Measurements from ENCODE around the gene MEGF9. TPM values are rescaled to one million over a fixed set of nuclear protein-coding genes. Genes with fewer than 3 reads are reported as not detected.

MEGF9 gene
- polyA plus RNA-seq, 1 donor (not counting 4 experiments of a cell fraction or from before 2014, with no cell fraction given): 11.2 TPM

DNA sequence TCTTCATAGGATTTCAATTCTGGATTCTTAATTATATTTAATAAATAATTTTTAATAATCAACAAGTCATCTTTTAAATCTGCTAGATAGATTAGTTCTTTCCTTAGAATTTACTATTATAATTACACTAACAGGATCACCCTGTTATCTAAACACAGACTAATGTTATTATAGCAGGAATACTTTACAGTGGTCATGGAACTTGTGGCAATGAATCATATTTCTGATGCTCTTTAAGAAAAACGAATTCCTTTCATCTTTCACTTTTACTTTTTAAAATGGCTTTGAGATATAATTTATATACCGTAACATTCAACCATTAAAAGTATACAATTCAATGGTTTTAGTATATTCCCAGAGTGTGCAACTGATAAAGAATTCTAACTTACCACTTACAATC, 104.6 kb downstream of the MEGF9 start:
- Histone ChIP-seq H2AFZ (ENCODE audit: control insufficient read depth, low read length) (no peak overlapping the region), H3K9me1 (ENCODE audit: control insufficient read depth, extremely low read depth, insufficient read depth, low read length) (no peaks in the 10 kb centered on the region), H3K9me3 (ENCODE audit: control insufficient read depth, low read depth, low read length) (no peaks in the 10 kb centered on the region), H3K4me2 (ENCODE audit: control insufficient read depth, extremely low read depth, insufficient read depth, low read depth, low read length) (no peak overlapping the region), H4K20me1 (ENCODE audit: control insufficient read depth, extremely low read depth, insufficient read depth, low read length) (no peaks in the 10 kb centered on the region), H3K79me2 (ENCODE audit: control insufficient read depth, insufficient read depth, low read length) (no peaks in the 10 kb centered on the region), H3K4me3 (ENCODE audit: control insufficient read depth in 2 of 3, extremely low read depth in 1 of 3, insufficient read depth in 2 of 3, low read depth in 1 of 3, low read length in 3 of 3) (no peak overlapping the region), H3K36me3 (ENCODE audit: control insufficient read depth in 2 of 2, extremely low read depth in 1 of 2, insufficient read depth in 2 of 2, low read length in 2 of 2) (peaks cover 1 to 2% of the 10 kb centered on the region in 2 experiments), H3K27me3 (ENCODE audit: control insufficient read depth, extremely low read depth, insufficient read depth, low read length) (no peaks in the 10 kb centered on the region), H3K9ac (ENCODE audit: control insufficient read depth, extremely low read depth, insufficient read depth, low read length) (no peak overlapping the region), H3K27ac (ENCODE audit: control insufficient read depth, insufficient read depth, low read length) (peak overlapping the region; percentile 61), H3K4me1 (ENCODE audit: control insufficient read depth, extremely low read depth, insufficient read depth, low read length) (peaks cover 53% of the 10 kb centered on the region)
- DNase-seq (ENCODE audit: low read depth, low spot score) (no peak), FAIRE-seq (no peak)
- TF ChIP-seq, protein P1, sequence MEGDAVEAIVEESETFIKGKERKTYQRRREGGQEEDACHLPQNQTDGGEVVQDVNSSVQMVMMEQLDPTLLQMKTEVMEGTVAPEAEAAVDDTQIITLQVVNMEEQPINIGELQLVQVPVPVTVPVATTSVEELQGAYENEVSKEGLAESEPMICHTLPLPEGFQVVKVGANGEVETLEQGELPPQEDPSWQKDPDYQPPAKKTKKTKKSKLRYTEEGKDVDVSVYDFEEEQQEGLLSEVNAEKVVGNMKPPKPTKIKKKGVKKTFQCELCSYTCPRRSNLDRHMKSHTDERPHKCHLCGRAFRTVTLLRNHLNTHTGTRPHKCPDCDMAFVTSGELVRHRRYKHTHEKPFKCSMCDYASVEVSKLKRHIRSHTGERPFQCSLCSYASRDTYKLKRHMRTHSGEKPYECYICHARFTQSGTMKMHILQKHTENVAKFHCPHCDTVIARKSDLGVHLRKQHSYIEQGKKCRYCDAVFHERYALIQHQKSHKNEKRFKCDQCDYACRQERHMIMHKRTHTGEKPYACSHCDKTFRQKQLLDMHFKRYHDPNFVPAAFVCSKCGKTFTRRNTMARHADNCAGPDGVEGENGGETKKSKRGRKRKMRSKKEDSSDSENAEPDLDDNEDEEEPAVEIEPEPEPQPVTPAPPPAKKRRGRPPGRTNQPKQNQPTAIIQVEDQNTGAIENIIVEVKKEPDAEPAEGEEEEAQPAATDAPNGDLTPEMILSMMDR (optimal IDR thresholded peaks at IDR 0.05 in 1 of 3, IDR thresholded peaks at IDR 0.05 in 1 of 3, conservative IDR thresholded peaks at IDR 0.05 in 1 of 3; ENCODE audit: extremely low read depth in 1 of 3, insufficient read depth in 2 of 3, low read length in 3 of 3): no peak
- no peak for TF ChIP-seq EZH2 (IDR thresholded peaks at IDR 0.05; ENCODE audit: low read length)
- dilution Hi-C loops (cut with MboI; ENCODE audit: extremely low pct_ligation_motif_present, low sequenced_read_pairs): no loop called here

DNA sequence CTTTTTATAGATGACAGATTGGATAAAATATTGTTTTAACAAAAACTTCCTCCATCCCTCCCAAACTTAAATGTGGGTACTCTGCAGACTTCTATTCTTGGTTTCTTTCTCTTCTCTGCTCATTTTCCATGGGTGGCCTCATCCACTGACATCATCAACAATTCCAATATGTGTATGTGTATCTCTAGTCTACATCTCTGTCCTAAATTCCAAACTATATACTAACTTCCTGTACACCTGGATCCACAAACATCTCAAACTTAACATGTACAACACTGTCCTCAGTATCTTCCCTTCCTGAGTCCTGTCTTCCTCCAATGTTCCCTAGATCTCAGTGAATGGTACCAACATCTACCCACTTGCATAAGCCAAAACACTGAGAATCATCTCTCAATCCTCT, 105.8 kb downstream of the MEGF9 start:
- no peak for TF ChIP-seq EZH2 (IDR thresholded peaks at IDR 0.05; ENCODE audit: low read length)
- TF ChIP-seq, protein P1 (optimal IDR thresholded peaks at IDR 0.05 in 1 of 3, IDR thresholded peaks at IDR 0.05 in 1 of 3, conservative IDR thresholded peaks at IDR 0.05 in 1 of 3; ENCODE audit: extremely low read depth in 1 of 3, insufficient read depth in 2 of 3, low read length in 3 of 3): no peak
- Histone ChIP-seq H3K27ac (ENCODE audit: control insufficient read depth, insufficient read depth, low read length) (peak overlapping the region; percentile 61), H3K4me1 (ENCODE audit: control insufficient read depth, extremely low read depth, insufficient read depth, low read length) (peaks cover 53% of the 10 kb centered on the region), H3K4me3 (ENCODE audit: control insufficient read depth in 2 of 3, extremely low read depth in 1 of 3, insufficient read depth in 2 of 3, low read depth in 1 of 3, low read length in 3 of 3) (no peak overlapping the region), H3K36me3 (ENCODE audit: control insufficient read depth in 2 of 2, extremely low read depth in 1 of 2, insufficient read depth in 2 of 2, low read length in 2 of 2) (peaks cover 2% of the 10 kb centered on the region in 2 experiments), H4K20me1 (ENCODE audit: control insufficient read depth, extremely low read depth, insufficient read depth, low read length) (no peaks in the 10 kb centered on the region), H3K27me3 (ENCODE audit: control insufficient read depth, extremely low read depth, insufficient read depth, low read length) (no peaks in the 10 kb centered on the region), H3K9ac (ENCODE audit: control insufficient read depth, extremely low read depth, insufficient read depth, low read length) (no peak overlapping the region), H3K79me2 (ENCODE audit: control insufficient read depth, insufficient read depth, low read length) (no peaks in the 10 kb centered on the region), H3K9me1 (ENCODE audit: control insufficient read depth, extremely low read depth, insufficient read depth, low read length) (no peaks in the 10 kb centered on the region), H3K4me2 (ENCODE audit: control insufficient read depth, extremely low read depth, insufficient read depth, low read depth, low read length) (peak overlapping the region; percentile 33), H2AFZ (ENCODE audit: control insufficient read depth, low read length) (no peak overlapping the region), H3K9me3 (ENCODE audit: control insufficient read depth, low read depth, low read length) (no peaks in the 10 kb centered on the region)
- FAIRE-seq: peak; percentile 97
- no peak for DNase-seq (ENCODE audit: low read depth, low spot score)
- dilution Hi-C loops (cut with MboI; ENCODE audit: extremely low pct_ligation_motif_present, low sequenced_read_pairs): no loop called here

Measured in keratinocyte (primary cell).